Ramos (cell line): ENCODE measurements around the gene TMBIM1.

Experiments
- in situ Hi-C: fragments of 300-500 bp; cut with MboI; formaldehyde crosslinking; loops from one replicate; pipeline ENCODE4 v1.14.3; 2022; ENCODE audit warnings: low sequenced_read_pairs; ENCODE audit not compliant: unreplicated experiment

TMBIM1 gene, protein sequence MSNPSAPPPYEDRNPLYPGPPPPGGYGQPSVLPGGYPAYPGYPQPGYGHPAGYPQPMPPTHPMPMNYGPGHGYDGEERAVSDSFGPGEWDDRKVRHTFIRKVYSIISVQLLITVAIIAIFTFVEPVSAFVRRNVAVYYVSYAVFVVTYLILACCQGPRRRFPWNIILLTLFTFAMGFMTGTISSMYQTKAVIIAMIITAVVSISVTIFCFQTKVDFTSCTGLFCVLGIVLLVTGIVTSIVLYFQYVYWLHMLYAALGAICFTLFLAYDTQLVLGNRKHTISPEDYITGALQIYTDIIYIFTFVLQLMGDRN

GRCh38 chr2:218292048-218293014 is at the start of gene TMBIM1:
TSS of gene TMBIM1 (minus strand) at chr2:218292503. CDS start at chr2:218282141, 10,362 bp downstream.
- in situ Hi-C loops, result no loop called here

DNA sequence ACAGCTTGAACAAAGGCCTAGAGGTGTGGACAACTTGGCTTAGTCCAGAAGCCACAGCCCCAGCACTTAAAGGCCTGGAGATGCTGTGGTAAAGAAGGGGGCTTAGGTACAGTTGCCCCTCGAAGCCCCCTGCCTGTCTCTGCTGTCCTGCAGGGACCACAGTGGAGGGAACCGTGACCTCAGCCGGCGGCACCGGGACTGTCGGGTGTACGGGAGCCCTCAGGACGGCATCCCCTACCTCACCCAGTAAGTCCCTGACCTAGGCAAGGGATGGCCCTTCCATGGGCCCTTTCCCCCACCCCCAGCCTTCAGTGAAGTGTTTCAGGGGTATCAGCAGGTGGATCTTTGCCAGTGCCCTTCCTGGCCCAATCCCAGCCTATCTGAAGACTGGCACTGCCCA is 49.1 kb upstream of the TMBIM1 start:
- in situ Hi-C loops, result no loop called here

- in situ Hi-C loops, result no loop called here
These were observed 48.4 kb upstream of the TMBIM1 start for GRCh38 chr2:218340656-218341055.

GRCh38 chr2:218334531-218334930 is 42.2 kb upstream of the TMBIM1 start:
- in situ Hi-C loops, result no loop called here

- in situ Hi-C loops, result no loop called here
These were observed 40.8 kb upstream of the TMBIM1 start for GRCh38 chr2:218332920-218333645.

DNA sequence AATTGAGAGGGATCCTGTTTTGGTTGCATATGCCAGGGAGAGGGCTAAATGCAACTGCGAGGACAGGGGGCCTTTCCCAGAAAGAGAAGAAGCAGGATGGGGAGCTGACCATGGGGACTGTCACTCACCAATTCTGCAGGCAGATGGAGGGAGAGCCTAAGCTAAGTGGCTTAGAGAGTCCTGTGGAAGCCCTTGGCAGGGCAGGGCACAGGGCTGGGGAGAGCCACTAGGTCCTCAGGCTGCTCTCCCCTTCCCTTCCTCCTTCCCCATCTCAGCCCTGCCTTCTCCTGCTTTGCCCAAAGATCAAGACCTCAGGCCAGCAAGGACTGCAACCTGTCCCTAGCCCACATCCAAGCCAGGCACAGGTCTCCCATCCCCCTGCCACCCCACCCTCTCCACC is 40.0 kb upstream of the TMBIM1 start:
- in situ Hi-C loops, result no loop called here

DNA sequence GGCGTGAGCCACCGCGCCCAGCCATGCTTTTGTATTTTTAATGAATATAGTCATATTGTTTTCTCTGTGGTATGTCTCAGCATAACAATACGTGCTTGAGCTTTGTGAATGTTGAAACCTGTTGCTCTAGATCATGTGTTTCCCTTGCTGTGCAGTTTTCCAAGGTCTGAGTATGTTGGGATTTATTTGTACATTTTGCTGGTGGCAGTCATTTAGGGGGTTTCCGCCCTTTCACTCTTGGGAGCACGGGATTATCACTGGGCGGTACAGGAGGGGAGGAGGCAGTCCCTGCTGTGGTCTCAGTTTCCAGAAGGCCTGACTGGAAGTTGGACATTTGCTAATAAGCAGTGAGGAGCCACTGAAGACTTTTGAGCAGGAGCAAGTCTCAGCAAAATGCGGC is 39.4 kb upstream of the TMBIM1 start:
- in situ Hi-C loops, result no loop called here

GRCh38 chr2:218329826-218330593 is 37.7 kb upstream of the TMBIM1 start:
- in situ Hi-C loops, result no loop called here

DNA sequence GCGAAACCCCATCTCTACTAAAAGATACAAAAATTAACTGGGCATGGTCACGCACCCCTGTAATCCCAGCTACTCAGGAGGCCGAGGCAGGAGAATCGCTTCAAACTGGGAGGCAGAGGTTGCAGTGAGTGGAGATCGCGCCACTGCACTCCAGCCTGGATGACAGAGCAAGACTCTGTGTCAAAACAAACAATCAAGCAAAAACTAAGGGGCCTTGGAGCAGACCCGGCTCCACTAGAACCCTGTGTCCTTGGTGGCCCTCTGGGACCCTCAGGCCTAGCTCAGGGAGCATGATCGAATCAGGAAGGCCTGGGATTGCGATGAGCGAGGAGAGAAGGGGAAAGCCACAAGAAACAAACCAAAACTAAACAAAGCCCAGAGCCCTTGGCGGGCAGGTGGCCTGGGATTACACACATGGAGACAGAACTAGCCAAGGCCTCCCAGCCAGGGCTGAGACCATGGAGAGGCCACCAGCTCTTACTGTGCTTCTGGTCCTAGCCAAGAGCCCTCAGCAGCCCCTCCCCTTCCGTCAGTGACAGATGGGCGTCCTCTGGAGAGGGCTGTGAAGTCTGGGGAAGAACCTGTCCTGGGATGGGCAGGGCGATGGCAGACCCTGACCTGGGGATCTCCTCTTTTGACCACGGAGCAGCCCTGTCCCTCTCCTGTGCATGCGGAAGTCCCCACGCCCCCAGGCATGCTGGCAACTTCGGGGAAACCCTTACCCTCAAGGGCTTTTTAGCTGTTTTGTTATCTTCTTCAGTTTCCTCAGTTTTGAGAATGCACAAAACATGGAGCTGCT is 36.9 kb upstream of the TMBIM1 start:
- in situ Hi-C loops, result no loop called here

GRCh38 chr2:218328294-218328693 is 36.0 kb upstream of the TMBIM1 start:
- in situ Hi-C loops, result no loop called here

- in situ Hi-C loops, result no loop called here
These were observed 35.3 kb upstream of the TMBIM1 start for GRCh38 chr2:218327451-218328210.

- in situ Hi-C loops, result no loop called here
These were observed 34.0 kb upstream of the TMBIM1 start for GRCh38 chr2:218326315-218326714.

DNA sequence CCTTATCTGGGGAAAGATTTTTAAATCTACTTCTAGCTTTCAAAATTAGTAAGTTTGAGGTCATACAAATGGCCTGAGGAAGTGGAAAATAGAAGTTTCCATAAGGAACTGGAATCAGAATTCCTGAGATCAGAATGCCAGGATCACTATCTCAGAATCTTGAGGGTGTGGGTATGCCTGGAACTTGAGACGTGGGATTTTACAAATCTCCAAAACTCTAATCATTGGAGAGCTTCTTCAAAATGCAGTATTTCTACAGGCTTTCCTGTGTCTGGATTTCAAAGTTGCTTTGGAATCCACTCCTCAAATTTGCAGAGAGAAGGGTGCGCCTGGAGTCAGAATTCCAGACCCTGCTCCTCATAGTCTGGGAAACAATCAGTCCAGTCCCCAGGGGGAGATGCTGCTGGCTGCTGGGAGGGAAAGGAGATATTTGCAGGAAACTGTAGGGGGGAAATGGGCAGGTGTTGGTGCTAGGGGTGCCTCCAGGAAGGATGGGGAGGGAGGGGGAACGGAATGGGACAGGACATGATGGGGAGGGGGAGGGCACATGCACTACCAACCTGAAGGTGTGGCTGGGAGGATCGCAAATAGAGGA is 33.4 kb upstream of the TMBIM1 start:
- in situ Hi-C loops, result no loop called here

DNA sequence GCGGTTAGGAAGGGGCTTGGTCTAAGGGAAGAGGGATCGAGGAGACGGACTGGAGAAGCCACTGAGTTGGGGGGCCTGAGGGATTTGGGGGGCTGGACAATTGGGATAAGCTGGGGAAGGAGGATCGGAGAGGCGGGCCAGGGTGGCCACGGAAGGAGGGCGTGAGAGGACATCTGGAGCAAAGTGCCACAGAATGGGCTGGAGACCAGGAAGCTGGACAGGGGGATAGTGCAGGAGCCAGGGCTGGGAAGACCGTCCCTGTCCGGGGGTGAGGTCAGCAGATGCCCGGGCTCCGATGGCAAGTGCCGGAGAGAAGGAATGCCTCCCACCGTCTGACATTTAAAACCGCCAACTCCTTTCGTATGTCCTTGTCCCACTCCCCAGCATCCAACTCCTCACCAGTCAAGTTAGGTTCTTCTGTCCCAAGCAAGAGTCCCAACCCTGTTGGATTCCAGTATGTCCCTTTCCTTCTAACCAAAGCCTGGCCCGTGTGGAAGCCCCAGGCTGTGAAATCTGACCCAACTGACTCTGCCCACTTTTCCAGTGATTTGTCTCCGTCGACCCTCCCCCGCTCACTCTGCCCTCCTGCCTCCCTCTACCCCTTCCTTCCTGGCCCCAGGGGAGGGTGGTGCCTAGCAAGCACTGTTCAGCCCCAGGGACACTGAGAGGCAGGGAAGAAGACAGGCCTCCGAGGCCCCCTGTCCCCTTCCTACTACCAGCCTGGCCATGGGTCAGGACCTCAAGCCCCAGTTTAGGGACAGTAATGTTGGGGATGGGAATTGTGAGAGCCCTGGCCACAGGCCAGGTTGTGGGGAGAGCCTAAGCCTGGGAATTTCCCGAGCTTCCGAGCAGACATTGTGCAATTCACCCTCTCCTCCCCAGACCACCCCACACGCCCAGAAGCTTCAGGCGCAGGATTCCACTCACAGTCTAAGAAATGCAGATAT is 31.5 kb upstream of the TMBIM1 start:
- in situ Hi-C loops, result no loop called here

- in situ Hi-C loops, result no loop called here
These were observed 30.6 kb upstream of the TMBIM1 start for GRCh38 chr2:218322768-218323525.

DNA sequence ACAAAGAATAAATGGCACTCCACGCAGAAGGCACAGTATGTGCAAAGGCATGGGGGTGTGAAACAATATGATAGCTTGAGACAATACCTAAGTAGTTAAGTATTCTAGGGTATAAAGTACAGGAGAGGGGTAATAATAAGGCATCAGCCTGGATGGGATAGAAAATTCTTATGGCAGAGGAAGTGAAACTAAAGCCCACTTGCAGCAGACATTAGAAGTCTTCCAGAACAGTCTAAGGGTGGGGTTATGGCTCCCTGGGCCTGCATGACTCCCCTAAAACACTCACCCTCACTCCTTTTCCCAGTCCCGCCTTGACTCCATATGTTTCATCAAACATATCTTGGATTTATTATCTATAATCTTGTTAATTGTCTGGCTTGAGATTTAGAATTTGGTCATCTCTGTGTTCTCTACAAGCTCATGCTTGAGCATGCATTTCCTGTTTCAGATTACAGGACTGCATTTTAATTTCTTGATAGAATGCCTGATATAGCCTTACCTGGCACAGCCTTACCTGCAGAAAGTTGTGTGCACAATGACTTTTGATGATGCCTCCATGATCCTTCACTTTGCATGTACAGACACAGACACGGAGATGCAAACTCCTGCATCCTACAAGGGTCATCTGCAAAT is 28.5 kb upstream of the TMBIM1 start:
- in situ Hi-C loops, result no loop called here
